ENCODE results near the gene ESPL1. TPM values are rescaled to one million over a fixed set of nuclear protein-coding genes. Genes with fewer than 3 reads are reported as not detected.
A peak's percentile ranks its signal among the peaks of the same experiment; 100 is the strongest.

Gene ESPL1
- total RNA-seq, result 1.5 TPM

DNA sequence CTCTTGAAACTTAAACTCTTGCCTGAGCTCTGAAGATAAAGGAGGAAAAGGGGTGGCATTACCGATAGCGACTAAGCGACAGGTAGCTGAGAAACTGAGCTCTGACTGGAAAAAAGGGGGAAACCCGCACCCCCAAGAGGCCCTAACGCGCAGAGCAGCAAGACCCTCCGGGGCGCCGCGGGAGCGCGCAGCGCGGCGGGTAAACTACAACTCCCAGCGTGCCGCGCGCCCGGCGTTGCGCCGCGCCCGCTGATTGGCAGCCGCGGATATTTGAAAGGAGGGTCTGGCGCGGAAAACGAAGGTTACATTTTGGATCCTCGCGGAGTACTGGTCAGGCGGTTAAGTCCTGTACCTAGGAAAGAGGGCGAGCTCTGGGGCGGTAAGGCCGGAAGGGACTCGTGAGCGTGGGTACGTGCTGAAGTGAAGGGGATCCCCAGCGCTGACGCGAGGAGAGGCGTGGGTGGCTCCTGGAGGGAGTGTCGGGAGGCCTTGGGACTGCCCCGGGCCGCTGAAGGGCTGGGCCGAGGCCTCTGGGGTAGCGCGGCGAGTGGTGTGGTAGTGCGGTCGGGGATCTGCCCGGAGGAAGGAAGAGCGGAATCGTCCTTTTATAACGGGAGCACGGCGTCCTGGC, at the start of gene ESPL1:
TSS of gene ESPL1 (plus strand) at position 301 of the 631 bp plus-strand sequence. CDS start 468 bp downstream, outside the sequence.
- peak; percentile 67 for DNase-seq (ENCODE audit: low spot score)

DNA sequence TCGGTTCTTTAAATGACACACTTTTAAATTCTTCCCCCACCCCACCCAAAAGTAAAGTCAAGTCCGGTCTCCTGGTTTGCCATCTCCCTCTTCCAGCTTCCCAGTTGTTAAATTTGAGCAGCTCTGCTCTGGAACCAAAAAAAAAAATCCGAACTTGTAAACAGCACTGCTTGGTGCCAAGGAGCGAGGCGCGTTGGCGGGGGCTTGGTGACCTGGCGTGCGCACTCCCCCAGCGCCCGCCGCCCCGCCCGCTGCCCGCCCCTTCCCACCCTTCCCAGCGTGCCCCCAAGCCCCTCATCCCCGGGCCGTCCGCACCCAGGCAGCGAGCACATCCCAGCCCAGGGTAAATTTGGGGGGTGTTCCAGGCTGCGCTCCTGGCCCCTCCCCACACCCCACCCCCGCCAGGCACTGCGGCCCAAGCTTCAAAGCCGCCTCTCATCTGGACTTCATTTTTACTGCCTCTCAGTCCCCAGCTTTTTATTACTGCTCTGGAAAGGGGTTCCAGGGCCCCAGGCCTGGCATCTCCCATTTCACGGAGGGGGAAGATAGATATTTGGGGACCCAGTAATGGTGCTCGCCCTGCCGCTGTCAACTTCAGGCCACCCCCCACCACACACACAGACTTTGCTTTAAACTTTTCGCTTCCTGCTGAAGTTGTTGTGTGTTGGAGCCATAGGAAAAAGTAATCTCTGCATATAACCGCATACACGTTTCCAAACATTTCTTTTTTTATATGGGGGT, 49.4 kb upstream of the ESPL1 start:
- DNase-seq (ENCODE audit: low spot score), result no peak

DNA sequence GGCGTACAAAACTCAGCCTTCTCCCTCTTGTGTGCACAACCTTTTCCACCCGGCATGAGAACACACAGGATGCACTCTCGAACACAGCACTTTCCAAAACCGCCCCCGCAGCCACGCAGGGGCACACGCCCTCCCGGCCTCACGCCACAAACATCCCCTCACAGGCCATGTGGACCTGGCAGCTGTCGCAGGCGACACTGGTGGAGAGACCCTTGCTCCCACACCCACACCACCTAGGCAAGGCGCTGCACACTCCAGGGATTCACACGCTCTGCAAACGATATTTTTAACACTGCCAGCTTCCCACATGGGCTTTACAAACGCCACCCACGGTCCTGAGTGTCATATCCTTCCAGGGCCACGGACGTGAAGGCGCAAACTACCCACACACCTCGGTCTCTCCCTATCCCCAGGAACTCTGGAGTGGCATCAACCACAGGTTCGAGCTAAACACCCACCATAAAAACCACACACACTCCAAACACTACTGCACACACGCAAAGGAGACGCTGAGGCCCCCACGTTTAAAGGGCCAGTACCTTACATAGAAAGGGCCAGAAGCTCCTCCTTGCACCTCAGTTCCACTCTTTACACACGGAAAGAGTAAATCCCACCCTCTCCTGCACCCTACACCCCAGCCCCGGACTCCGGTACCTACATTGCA, 48.7 kb upstream of the ESPL1 start:
- no peak for DNase-seq (ENCODE audit: low spot score)

DNA sequence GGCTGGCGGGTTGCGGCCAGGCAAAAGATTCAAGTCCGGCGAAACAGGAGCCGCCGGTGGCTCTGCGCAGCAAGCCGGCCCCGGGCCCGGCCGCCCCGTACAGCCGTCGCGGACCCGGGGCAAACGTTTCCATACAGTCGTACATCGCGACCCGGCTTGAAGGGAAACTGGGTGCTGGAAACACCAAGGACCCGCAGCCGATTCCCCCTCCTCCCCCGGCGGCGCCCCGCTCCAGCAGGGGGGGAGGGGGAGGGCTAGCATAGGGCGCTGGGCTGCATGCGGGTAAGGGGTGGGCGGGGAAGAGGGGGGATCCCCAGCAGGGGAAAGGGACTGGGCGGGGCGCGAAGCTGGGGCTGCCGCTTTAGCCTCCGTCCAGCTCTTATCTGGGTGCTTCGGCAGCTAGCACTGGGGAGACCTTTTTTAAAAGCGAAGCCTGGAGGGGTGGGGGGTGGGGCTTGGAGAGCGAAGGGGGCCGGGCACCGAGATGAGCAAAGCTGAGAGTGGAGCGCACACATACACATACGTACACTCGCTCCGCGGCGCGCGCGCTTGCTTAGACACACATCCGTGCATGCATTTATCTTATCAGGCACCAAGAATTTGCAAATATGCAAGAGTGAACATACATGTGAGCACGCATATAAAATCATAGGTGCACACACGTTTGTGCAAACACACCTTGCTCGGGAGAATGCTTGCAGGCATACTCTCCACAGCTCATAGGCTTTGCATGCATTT, 48.0 kb upstream of the ESPL1 start:
- peak; percentile 69 for DNase-seq (ENCODE audit: low spot score)

DNA sequence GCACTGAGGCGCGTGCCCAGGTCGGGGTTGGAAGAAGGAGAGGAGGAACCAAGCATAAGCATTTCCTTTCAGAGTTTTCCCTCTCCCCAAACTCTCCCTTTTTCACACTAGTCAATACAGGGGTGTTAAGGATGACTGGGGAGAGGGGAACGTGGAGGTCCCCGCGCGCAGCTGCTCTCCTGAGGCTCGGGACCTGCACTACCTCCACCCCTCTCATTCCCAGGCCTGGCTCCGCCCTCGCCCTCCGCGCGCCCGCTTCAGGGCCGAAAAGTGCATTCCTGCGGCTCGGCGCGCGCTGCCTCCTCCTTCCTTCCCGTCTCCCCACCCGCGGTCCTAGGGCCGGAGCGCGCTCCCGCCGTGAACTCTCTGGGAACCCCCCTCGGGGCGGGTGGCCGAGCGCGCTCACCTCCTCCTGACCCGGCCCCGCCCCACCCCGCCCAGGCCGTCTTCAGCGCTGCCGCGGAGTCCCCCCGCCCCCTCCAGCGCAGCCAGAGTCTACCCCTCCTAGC, 47.4 kb upstream of the ESPL1 start:
- peak; percentile 90 for DNase-seq (ENCODE audit: low spot score)

DNA sequence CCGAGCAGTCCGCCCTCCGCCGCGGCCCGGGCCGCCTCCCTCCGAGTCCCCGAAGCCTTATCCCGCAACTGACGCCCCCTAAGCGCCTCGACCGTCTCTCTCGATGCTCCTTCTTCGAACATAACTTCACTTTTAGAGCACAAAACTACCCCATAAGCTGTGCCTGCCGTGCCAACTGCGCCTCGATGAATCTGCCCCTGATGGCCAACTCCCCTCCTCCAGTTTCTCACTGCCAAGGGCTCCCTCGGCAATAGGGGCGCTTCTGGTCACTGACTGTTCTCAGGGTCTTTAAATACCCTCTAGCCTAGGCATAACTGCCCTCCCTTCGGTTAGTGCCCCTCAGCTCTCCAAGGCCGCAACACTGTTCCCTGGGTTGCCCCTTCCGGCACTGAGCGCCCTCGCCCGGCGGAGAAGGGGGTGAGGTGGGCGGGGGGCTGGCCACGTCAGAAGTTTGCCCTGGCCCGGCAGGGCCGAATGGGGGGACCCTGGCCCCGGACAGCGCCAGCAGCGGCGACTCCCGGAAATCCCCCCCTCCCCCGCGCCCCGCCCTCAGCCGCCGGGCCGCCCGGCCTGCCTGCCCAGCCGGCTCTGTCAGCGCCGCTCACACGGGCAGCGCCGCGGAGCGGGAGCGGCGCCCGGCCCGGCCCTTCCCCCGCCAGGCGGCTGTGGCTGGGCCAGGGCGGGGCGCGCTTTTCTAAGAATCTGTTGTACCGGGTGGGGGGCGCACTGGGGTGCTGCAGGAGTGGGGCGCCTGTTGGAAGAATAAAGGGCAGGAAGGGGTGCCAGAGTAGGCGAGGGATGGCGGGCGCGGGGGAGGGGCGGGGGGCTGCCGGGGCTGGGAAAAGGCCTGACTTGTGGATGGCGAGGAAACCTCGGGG, 46.7 kb upstream of the ESPL1 start:
- peak; percentile 70 for DNase-seq (ENCODE audit: low spot score)

DNA sequence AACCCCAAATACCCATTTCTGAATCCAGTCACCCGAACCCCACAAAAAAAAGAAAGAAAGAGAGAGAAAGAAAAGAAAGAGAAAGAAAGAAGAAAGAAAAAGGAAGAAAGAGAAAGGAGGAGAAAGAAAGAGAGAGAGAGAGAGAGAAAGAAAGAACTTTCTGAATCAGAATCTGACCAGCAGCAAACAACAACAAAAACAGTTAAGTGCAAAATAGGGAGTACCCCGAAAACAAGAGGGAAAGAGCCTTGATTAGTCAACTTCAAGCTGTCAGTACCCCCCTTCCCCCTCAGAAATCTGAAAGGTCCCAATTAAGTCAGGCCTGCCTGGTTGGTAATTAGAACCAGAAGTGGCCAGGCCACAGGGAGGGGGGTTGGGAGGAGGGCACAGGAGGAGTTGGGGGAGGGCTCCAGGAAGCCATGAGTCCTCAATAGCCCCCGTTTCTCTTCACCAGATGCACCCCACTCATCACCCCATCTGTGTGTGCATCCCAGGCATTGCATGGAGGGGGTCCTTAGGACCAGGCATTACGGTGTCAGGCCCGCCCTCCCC, 45.9 kb upstream of the ESPL1 start:
- DNase-seq (ENCODE audit: low spot score), result no peak

DNA sequence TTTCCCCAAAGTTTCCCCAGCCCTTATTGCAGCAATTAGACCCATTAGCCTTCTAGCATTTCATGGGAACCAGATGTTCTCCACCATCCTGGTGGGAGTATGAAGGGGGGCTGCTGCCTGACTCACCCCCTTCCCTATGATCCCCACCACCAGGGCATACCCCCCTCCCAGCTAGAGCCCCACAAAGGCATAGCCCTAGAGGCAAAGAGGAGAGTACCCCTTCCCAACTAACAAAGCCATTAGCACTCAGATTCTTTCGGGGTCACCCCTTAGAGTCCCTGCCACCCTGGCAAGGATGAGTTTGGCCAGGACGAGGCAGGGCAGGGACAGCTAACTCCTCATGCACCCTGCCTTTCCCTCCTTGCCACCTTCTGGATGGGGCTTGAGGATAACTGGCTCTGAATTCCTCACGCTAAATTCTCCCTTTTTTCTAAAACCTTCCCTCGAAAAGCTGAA, 45.3 kb upstream of the ESPL1 start:
- no peak for DNase-seq (ENCODE audit: low spot score)

DNA sequence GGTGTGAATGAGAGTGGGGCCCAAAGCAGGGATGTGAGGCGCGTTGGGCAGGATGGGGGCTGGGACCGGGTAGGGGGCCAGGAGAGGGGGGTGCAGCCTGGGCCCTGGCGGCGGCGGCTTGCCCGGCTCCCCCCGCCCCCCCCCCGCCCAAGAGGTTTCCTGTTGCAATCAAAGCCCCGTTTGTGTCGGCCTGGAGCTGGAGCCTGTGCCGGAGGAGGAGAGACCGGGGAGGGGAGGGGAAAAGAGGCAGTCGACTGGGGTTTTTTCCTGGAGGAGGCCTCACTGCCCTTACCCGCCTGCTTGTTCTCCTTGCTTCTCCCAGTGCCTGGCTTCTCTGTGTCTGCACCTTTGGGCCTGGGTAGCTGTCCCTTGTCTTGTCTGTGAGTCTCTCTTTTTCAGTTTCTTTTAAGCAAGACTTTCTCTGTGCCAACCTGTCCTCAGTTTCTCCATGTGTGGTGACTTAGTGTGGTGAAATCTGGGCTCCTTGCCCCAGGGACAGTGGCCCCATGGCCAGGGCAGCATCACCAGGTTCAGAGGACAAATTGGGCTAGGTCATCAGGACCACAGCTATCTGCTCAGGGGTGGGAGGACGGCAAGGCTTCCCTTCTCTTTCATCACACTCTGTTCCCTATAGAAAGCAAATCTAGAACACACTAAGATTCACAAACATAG, 44.6 kb upstream of the ESPL1 start:
- no peak for DNase-seq (ENCODE audit: low spot score)

DNA sequence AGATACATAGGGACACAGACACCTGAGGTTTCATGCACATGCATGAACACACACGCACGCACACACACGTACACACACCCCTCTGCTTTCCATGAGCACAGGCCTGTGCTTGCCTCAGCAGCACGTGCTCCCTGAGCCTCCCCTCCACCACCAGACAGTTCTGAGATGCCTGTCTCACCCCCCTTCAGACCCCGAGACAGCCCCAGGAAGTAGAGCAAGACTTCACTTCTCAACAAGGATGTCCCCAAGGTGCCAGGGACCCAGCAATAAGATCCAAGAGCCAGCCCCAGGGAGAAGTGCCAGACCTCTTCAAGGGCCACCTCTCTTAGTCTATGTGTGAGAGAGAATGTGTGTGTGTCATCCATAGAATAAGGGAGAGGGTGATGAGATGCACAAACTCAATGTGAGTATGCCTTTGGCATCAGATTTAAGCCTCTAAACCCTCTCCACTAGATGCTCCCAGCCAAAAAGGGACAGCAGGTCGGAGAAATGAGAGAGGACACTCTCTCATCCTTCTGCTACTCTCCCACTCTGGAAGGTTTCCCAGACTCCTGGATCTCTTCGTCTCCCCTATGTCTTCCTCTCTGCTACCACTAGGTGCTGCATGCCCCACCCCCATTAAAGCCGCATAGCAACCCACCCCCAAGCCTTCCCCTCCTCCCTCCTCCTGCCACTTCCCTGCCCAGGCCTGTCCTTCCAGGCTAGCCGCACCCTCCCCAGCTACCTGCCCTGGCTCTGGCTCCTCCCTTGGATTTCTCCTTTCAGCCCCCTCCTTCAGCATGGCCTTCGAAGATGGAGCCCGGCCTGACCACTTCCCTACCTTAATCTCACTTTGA, 43.8 kb upstream of the ESPL1 start:
- no peak for DNase-seq (ENCODE audit: low spot score)

DNA sequence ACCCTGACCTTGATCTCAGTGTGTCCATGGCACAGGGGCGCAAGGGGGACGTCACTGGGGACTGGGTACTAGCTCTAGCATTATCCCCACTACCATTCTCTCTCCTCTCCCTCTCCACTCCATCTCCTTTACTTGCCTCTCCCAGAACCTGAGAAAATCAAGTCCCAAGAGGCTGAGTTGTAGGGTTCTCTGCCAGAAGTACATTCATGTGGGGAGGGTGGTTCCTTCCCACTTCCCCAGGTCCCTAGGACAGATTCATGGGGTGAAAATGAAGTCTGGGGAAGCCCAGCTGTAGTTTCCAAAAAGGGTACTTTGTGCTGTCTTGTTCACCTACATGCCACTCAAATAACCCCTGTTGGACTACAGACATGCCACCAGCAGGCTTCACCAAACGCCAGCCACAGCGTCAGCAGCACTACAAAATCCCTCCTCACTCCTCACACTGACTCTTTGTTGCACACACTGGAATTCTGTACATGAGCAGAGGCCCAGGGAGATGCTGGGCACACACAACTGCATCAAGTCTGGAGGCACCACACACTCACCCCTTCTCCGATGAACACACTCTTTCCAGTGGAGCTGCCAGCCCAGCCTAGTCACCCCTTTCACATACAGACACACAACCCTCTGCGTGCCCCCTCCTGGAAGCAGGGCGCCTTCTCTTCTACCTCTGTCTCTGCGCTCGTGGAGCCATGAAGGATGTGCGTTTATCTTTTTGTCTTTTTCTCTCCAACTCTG, 43.0 kb upstream of the ESPL1 start:
- DNase-seq (ENCODE audit: low spot score), result no peak

DNA sequence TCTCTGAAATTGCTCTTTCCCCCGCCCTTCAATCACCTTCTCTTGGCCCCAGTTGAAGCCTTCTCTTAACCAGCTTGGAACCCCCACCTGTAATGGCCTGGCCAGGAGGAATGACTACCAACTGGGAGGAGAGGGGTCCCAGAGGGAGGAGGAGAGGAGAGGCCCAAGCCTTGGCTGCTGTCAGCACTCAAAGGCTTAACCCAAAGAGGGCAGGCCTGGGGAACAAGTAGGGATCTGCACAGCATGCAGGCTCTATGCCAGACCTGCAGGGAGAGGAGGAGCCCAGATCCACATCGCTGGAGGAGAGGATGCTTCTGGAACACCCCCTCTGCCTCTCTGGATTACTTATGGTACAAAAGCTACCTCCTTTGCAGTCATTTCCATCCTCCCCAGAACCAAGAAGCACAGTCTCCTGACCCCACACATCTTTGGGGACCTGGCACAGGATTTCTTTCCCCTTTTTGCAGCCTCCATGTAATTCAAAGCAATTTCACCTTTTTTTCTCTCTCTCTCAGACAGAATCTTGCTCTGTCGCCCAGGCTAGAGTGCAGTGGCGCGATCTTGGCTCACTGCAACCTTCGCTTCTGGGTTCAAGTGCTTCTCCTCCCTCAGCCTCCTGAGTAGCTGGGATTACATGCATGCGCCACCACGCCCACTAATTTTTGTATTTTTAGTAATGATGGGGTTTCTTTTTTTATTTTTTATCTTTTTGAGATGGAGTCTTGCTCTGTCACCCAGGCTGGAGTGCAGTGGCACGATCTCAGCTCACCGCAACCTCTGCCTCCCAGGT, 42.3 kb upstream of the ESPL1 start:
- no peak for DNase-seq (ENCODE audit: low spot score)

DNA sequence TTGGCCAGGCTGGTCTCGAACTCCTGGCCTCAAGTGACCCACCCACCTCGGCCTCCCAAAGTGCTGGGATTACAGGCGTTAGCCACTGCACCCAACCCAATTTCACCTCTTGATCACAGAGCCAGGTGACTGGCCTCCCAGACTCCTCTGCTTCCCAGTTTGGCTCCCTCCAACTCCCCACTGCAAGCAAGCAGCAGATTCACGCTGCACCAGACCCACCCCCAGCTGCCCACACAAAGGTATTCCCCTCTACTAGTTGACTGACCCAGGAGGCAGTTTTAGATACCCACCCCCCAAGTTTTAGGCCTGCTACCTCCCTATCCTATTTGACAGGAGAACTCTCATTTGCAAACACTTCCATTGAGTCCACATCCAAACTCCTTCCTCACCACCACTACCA, 41.3 kb upstream of the ESPL1 start:
- DNase-seq (ENCODE audit: low spot score), result no peak

DNA sequence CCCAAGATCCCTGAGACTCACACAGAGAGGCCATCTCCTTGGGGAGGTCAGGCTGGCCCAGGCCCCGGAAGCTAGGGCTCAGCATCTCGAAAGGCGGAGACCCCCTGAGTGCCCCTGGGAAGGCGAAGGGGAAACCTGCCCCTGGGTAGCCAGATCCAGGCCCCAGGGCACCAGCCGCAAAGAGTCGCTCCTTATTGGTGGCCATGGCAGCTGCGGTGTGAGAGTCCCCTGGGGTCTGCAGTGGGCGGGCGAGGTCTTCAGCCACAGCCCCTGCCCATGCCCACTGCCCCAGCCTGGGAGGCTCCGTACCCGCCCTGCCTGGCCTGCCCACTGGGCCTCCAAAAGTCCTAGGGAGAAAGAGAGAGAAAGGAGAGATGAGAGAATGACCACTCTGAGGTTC, 40.8 kb upstream of the ESPL1 start:
- DNase-seq (ENCODE audit: low spot score), result no peak

DNA sequence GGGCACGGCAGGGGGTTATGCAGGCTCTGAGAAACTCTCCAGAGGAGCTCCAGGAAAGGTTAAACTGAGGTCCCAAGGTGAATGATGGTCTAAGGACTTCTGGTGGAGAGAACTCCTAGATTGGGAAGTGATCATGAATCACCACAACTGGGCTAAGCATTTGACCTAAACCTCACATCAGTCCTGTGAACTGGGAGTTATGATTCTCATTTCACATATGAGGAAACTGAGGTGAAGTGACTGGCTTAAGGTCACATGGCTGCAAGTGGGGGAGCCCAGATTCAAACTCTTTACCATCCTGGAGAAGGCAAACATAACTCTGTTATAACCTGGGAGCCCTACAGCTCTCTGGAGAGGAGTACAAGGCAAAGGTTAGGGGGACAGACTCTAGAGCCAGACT, 40.3 kb upstream of the ESPL1 start:
- DNase-seq (ENCODE audit: low spot score), result no peak

DNA sequence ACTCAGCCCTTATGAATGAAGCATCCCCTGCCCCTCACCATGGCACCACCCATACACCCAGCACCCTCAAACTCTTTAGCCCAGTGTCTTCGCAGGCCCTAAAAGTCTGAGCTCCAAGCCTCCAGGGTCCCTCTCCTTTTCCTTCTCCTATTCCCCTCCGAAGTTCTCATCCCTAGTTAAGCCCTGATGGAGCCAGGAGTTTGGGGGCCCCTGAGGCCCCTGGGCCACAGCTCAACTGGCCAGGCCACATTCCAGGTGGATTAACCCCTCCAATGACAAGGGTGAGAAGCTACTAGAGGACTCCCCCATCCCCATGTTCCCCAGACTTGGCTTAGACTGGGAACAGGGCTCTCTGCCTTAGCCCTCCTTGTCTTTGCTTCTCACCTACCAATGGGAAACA, 38.6 kb upstream of the ESPL1 start:
- DNase-seq (ENCODE audit: low spot score), result no peak

DNA sequence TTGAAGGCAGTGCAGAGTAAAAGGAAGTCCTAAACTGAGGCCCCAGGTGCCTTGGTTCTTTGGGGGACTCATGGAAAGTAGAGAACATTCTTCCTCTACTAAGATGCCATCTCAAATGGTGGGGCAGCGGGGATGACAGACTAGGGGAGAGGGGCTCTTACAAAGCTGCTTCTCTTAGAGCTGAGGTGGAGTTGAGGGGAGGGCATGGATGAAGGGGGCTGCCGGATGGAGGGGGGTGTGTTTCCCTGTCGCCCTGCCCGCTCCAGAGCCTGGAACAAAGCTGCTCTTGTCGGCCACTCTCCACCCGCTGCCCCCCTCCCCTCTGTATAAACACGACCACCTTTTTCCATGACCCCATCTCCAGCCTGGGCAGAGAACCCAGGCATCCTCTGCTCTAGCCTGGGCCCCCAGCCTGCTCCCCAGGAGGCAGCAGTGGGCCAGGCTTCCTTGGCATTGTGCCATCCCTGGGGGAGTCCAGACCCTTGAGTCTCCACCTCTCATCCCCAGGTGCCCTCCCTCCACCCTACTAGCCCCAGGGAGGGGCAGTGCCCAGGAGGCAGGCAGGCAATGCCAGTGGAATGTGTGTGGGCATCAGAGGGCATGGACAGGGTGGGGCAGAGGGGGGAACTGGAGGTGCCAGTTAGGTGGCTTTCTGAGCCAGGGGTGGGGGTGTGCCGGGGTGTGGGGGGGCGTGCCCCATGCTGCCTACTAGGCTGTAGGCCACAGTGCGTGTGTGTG, 37.8 kb upstream of the ESPL1 start:
- peak; percentile 76 for DNase-seq (ENCODE audit: low spot score)
